ENCODE results near the gene INPP5D.

- no peak for TF ChIP-seq CTCF (IDR thresholded peaks at IDR 0.05)
- TF ChIP-seq POLR2A (IDR thresholded peaks at IDR 0.05), result no peak
- TF ChIP-seq POLR2AphosphoS5 (IDR thresholded peaks at IDR 0.05), result no peak
These were observed 86.1 kb downstream of the INPP5D start for GRCh38 chr2:233146194-233146593.

Data from suprapubic skin (tissue), 4 donors.